ENCODE data around the gene CAPN2.
A peak's percentile ranks its signal among the peaks of the same experiment; 100 is the strongest.
"Not testable (repeated sequence)": the region's sequence is repeated elsewhere in the genome, so short reads cannot be mapped to it uniquely, and the experiment has no call there.

CAPN2 gene

GRCh38 chr1:223740038-223740736, 27.8 kb downstream of the CAPN2 start:
- not testable (repeated sequence) for DNase-seq

- DNase-seq = peak; percentile 68
Measured at GRCh38 chr1:223741861-223742260, 29.5 kb downstream of the CAPN2 start.

DNA sequence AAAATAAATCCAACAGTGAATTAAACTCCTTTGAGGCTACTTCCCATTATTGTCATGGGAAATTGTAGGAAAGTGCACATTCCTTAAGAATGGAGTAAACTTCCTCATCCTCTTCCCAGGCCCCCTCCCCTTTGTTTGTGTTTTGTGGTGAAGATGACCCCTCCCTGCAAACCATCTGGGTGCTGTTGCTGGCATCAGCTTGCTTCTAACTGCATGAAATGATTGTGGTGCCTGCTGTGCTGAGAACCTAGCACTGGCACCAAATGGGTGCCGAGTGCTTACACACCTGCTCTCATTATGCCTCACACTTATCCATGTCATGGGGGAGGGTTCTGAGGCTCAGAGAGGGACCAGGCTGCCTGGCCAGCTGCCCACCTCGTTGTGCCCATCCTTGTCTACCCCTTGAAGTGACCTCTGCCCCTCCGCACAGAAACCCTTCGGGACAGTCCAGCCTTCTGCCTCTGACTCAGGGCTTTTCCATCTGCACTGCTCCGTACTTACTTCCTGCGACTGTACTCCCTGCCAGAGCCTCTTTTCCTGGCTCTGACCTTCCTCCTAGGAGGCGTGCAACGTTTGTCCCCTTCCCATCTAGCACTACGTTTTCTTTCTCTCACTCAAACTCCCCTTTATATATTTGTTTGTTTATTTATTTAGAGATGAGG, 30.6 kb downstream of the CAPN2 start:
- no peak for DNase-seq

DNA sequence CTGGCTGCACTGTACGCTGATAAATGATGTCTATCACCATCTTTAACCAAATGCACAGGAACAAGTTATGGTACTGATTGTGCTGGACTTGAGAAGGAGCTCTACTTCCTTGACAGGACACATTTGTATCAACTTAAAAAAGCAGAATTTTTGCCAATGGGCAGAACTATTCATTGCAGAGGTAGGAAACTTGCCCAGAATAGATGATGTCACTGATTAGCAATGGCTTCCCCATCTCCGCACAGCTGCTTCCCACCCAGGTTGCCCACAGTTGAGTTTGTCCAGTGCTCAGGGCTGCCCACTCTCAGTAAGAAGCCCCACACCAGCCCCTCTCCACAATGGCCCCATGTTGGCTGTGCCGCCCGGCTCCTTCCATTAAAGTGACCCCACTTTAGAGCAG, 33.4 kb downstream of the CAPN2 start:
- DNase-seq = peak; percentile 45

GRCh38 chr1:223747838-223748335, 35.5 kb downstream of the CAPN2 start:
- DNase-seq = no peak

DNA sequence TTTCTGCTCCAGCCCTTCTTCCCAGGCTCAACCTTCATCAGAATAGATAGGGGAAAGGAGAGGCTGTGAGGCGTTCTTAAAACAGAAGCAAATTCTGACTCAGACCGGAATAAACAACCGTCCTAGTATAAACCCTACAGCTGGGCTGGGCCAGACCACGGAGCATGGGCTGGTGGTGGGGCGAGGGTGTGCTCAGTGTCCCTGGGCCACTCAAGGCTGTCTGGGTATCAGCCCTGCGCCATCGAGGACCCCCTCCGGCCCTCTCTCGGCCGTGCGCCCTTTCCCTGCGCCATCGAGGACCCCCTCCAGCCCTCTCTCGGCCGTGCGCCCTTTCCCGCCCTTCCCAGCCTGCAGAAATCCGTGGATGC, 36.0 kb downstream of the CAPN2 start:
- DNase-seq = peak; percentile 27

DNA sequence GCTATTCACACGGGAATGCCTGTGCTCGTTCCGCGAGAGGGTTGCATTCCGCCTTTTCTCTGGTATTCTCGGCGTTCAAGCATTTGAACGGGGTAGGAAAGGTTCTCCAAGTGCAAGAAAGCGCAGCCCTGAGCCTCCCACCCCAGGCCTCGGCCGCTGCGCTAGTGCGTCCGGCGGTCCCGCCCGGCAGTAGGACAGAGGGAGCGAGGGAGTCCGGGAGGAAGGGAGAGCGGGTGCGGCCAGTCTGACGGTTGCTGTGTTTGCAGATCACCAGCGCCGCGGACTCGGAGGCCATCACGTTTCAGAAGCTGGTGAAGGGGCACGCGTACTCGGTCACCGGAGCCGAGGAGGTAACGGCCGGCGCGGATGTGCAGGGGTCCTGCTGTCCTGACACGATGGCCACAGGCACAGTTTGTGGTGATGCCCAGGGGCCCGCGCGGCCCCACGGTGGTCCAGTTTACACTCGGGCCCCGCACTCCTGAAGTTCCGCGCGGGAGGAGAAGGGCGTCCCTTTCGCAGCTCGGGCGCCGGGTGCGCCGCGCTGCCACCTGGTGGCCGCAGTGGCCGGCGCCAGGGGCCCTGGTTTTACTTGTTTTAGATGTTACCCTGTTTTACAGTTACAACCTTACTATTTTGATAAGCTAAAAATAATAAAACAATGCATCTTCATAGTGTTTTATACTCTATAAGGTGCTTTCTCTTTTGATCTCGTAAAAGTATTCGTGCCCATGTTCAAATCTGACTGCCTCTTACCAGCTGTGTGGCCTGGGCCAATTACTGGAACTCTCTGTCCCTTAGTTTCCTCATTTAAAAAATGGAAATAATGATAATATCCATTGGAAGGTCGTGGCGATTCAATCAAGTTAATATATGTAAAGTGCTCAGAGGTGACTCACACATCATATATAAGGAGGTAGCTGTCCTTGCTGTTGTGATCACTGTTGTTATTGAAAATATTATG, 36.7 kb downstream of the CAPN2 start:
- DNase-seq = peak; percentile 48

- DNase-seq = no peak
Measured at GRCh38 chr1:223750730-223751570, 38.6 kb downstream of the CAPN2 start.

DNA sequence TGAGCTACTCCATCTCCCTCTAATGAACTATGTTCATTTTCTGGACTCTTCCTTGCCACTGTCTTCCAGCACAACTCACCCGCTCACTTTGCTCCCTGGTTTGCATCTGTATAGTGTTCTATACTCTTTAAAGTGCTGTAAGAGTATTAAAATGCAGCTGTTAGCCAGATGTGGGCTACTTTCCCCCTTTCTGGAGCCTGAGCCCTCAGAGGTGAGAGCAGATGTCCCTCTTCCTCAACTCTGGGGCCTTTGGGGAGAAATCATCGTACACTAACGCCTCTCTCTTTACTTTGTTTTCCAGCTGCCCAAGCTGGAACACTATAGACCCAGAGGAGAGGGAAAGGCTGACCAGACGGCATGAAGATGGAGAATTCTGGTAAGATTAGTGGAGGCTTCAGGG, 39.4 kb downstream of the CAPN2 start:
- DNase-seq = no peak

DNA sequence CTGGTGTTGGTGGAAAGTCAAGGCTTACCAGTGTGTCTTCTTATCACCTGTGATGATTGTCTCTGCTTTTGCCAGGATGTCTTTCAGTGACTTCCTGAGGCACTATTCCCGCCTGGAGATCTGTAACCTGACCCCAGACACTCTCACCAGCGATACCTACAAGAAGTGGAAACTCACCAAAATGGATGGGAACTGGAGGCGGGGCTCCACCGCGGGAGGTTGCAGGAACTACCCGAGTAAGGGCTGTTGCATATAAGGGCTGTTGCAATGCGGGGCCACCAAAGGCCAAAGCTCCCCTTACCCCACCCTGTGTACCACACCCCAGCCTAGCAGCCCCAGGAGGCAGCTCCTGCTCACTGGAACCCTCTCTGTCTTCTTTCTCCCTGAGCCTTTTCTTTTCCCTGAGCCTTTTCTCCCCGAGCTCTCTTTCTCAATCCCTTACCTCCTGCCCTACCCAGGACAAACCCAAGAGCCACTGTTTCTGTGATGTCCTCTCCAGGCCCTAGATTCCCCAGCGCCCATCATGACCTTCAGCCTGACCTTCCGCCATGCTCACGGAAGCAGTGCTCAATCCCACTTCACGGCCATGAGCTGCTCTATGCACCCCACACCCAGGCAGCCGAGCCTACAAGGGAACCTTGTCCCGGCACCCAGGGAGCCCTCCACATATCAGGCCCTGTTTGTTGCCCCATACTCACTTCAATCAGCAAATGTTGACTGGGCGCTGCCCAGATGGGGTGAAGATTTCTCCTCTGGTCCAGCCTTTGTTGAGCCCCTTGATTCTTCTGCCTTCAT, 40.6 kb downstream of the CAPN2 start:
- DNase-seq = no peak

GRCh38 chr1:223754681-223755431, 42.5 kb downstream of the CAPN2 start:
- DNase-seq = no peak

GRCh38 chr1:223755432-223755792, 43.1 kb downstream of the CAPN2 start:
- DNase-seq = no peak

- no peak for DNase-seq
Measured at GRCh38 chr1:223755992-223756775, 43.8 kb downstream of the CAPN2 start.

- DNase-seq = no peak
Measured at GRCh38 chr1:223756806-223757700, 44.7 kb downstream of the CAPN2 start.

- no peak for DNase-seq
Measured at GRCh38 chr1:223758734-223759133, 46.4 kb downstream of the CAPN2 start.

DNA sequence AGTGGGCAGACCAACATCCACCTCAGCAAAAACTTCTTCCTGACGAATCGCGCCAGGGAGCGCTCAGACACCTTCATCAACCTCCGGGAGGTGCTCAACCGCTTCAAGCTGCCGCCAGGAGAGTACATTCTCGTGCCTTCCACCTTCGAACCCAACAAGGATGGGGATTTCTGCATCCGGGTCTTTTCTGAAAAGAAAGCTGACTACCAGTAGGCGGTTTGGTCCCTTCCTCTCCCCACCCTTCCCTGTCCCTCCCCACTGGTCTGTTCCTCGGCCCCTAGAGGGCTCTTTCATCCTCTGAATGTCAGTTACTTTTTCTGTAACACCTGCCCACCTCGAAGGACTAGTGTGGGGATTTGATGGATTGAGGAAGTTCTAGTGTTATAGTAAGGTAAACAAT, 46.9 kb downstream of the CAPN2 start:
- no peak for DNase-seq

DNA sequence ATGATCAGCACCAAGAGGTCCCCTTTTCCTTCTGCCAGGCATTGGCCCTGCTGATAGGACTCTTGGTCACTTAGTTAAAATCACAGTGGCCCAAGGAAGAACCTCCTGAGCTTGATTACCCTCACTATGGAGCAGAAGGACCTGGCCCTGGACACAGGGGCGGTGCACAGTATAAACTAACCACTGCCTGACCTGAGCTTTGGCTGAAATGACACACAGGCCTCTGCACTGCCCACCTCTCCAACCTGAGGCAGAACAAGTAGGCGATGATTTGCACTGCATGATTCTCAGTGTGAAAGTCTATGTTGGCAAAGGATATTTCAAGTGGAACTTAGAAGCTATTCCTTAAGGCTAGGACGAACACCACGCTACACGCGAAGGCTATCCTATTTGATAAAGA, 48.5 kb downstream of the CAPN2 start:
- no peak for DNase-seq

DNA sequence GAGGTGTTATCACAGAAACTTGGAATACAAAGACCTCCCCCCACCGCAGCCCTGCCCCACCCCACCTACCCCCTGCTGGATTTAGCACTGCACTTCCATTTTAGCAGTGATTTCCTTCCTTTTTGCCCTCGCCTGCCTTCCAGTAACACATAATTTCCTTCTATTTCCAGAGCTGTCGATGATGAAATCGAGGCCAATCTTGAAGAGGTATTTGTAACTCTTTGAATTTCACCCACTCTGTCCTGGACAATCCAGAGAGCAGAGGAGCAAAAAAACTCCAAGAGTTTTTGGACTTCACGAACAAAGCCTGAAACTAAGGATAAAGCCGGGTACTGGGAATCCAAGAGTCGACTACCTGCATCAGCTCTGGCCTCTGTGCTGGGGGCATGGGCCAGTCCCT, 49.1 kb downstream of the CAPN2 start:
- peak; percentile 28 for DNase-seq

- no peak for DNase-seq
Measured at GRCh38 chr1:223763251-223763650, 50.9 kb downstream of the CAPN2 start.
